Transverse colon (tissue), 3 donors: ENCODE measurements around the gene SFTPB.

Experiments used
- EP300 ChIP-seq: sonication (generic); formaldehyde crosslinking; IDR thresholded peaks from one replicate; pipeline ENCODE4 v1.6.1; 2017; ENCODE audit warnings: antibody characterized with exemption, low read depth
- TF ChIP-seq, protein P1 (sequence below), 5 experiments: fragments of 200-600 bp in 3 of 5; fragments of 450-650 bp in 2 of 5; sonication (generic) in 3 of 5; IDR thresholded peaks; 1 replicate in 2 of 5; 2 replicates in 3 of 5; pipeline ENCODE4 v1.5.1; 2016 to 2017; ENCODE audit warnings: antibody characterized with exemption in 5 of 5, inconsistent platforms in 3 of 5, mild to moderate bottlenecking in 2 of 5, moderate library complexity in 1 of 5

GRCh38 chr2:85647823-85648526, 20.0 kb downstream of the SFTPB start:
- TF ChIP-seq, protein P1, sequence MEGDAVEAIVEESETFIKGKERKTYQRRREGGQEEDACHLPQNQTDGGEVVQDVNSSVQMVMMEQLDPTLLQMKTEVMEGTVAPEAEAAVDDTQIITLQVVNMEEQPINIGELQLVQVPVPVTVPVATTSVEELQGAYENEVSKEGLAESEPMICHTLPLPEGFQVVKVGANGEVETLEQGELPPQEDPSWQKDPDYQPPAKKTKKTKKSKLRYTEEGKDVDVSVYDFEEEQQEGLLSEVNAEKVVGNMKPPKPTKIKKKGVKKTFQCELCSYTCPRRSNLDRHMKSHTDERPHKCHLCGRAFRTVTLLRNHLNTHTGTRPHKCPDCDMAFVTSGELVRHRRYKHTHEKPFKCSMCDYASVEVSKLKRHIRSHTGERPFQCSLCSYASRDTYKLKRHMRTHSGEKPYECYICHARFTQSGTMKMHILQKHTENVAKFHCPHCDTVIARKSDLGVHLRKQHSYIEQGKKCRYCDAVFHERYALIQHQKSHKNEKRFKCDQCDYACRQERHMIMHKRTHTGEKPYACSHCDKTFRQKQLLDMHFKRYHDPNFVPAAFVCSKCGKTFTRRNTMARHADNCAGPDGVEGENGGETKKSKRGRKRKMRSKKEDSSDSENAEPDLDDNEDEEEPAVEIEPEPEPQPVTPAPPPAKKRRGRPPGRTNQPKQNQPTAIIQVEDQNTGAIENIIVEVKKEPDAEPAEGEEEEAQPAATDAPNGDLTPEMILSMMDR (IDR thresholded peaks at IDR 0.05), result no peak
- TF ChIP-seq EP300, result no peak
